ENCODE results near the gene CYLC2. TPM values are rescaled to one million over a fixed set of nuclear protein-coding genes. Genes with fewer than 3 reads are reported as not detected.

The CYLC2 gene
- not detected in 5 replicates for total RNA-seq (2022; extraction: Qiagen RNA extraction; ENCODE audit: low read depth)

GRCh38 chr9:102995033-102995432 is at the start of gene CYLC2:
Gene CYLC2 (plus strand): TSS chr9:102995333. CDS start chr9:102995381, 48 bp downstream.

